ENCODE measurements around the gene PTPRR.

The PTPRR gene

DNA sequence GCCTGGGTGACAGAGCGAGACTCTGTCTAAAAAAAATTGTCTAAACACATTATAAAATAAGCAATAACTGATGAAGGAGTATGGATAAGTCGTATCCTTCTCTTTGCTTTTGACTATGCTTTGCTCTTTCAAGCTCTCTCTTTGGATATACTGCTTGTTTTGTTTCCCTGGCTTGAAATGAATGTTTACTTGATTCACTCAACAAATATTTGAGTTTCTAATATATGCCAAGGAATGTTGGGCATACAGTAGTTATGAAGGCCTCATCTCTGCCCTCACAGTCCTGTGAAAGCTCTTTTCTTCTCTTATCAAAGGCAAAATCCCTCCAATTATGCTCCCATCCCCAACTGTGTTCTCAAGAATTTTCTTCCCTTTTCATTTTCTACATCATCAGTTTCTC lies 123.5 kb downstream of the PTPRR start:
- Histone ChIP-seq H3K4me3 (ENCODE audit: low read depth, low read length) (no peak overlapping the region), H3K9ac (ENCODE audit: low read depth, low read length) (no peak overlapping the region), H3K4me1 (ENCODE audit: control insufficient read depth, insufficient read depth, low read length) (no peaks in the 10 kb centered on the region), H3K27ac (ENCODE audit: low read depth, low read length) (no peak overlapping the region), H3K9me3 (ENCODE audit: control insufficient read depth, insufficient read depth, low read length) (no peaks in the 10 kb centered on the region), H3K27me3 (ENCODE audit: control insufficient read depth, insufficient read depth, low read length) (no peaks in the 10 kb centered on the region), H3K36me3 (ENCODE audit: control insufficient read depth, insufficient read depth, low read length) (no peaks in the 10 kb centered on the region)

DNA sequence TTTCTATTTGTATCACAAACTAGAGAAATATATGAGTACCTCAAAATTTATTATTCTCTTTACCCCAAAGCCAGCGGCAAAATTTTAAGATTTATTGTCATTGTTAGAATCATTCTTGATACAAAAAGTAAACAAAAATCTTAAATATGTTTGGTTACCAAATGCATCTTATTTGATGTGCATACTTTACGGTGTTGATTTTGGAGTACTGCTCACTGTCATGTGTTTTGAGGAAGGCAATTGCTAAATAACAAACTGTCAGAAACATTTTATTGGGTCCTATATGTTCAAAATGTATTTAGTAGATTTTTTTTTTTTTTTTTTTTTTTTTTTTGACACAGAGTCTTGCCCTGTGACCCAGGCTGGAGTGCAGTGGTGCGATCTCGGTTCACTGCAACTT lies 124.9 kb downstream of the PTPRR start:
- no peak overlapping the region for H3K9ac ChIP-seq (ENCODE audit: low read depth, low read length)
- H3K9me3 ChIP-seq (ENCODE audit: control insufficient read depth, insufficient read depth, low read length): no peaks in the 10 kb centered on the region
- H3K4me3 ChIP-seq (ENCODE audit: low read depth, low read length): no peak overlapping the region
- H3K4me1 ChIP-seq (ENCODE audit: control insufficient read depth, insufficient read depth, low read length): no peaks in the 10 kb centered on the region
- no peaks in the 10 kb centered on the region for H3K36me3 ChIP-seq (ENCODE audit: control insufficient read depth, insufficient read depth, low read length)
- H3K27ac ChIP-seq (ENCODE audit: low read depth, low read length): no peak overlapping the region
- H3K27me3 ChIP-seq (ENCODE audit: control insufficient read depth, insufficient read depth, low read length): no peaks in the 10 kb centered on the region

DNA sequence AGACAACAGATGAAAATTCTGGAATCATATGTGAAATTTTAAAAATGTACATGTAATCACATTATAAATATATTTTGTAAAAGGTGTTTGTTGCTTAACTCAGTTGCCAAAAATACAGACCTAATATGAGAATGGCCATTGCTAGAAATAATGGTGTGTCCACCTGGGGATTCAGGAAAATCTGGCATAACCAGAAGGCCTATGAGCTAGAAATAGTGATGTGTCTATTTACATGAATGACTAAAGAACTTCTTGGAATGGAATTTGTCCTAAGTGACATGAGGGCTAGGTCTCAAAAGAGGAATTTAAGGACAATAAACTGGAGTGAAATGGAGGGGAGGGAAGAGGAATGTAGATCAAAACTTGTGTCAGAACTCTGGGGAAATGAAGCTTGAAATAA lies 126.4 kb downstream of the PTPRR start:
- H3K9me3 ChIP-seq (ENCODE audit: control insufficient read depth, insufficient read depth, low read length): no peaks in the 10 kb centered on the region
- no peaks in the 10 kb centered on the region for H3K27me3 ChIP-seq (ENCODE audit: control insufficient read depth, insufficient read depth, low read length)
- no peak overlapping the region for H3K9ac ChIP-seq (ENCODE audit: low read depth, low read length)
- H3K4me3 ChIP-seq (ENCODE audit: low read depth, low read length): no peak overlapping the region
- no peaks in the 10 kb centered on the region for H3K4me1 ChIP-seq (ENCODE audit: control insufficient read depth, insufficient read depth, low read length)
- H3K36me3 ChIP-seq (ENCODE audit: control insufficient read depth, insufficient read depth, low read length): no peaks in the 10 kb centered on the region
- H3K27ac ChIP-seq (ENCODE audit: low read depth, low read length): no peak overlapping the region

DNA sequence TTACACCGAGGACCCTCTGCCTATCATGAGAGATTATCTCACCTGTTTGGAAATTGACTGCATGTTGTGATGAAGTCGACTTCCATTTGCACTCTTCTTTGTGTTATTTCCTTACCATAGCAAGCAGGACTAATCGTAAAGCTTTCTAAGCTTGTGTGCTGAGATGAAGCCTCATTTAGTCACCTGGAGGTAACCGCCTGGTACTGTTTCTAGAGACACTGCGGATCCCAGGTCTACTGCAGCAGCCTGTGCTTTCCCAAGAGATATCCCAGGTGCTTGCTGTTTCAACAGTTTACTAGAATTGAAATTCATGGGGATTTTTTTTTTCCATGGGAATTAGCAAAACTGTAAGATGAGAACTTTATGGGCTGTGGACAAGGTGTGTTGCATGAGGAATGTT lies 131.8 kb downstream of the PTPRR start:
- Histone ChIP-seq H3K4me1 (ENCODE audit: control insufficient read depth, insufficient read depth, low read length) (peaks cover 7% of the 10 kb centered on the region), H3K9ac (ENCODE audit: low read depth, low read length) (no peak overlapping the region), H3K9me3 (ENCODE audit: control insufficient read depth, insufficient read depth, low read length) (no peaks in the 10 kb centered on the region), H3K36me3 (ENCODE audit: control insufficient read depth, insufficient read depth, low read length) (no peaks in the 10 kb centered on the region), H3K4me3 (ENCODE audit: low read depth, low read length) (no peak overlapping the region), H3K27me3 (ENCODE audit: control insufficient read depth, insufficient read depth, low read length) (no peaks in the 10 kb centered on the region), H3K27ac (ENCODE audit: low read depth, low read length) (no peak overlapping the region)

DNA sequence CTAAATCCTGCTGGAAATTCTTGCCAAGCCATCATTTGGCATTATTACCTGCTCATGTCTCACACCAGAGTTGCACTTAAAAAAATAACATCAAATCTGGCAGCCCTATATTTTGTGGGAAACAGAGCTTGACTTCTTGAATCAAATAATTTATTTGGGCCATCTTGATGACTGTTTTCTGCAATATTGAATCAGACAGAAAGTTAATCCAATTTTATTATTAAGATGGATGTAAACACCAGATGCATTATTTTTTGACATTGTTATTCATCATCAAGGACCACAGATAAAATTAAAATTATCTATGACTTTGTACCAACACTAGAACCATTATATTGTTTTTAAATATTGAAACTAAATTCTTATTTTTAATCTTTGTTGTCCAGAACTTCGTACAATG lies 132.9 kb downstream of the PTPRR start:
- Histone ChIP-seq H3K4me1 (ENCODE audit: control insufficient read depth, insufficient read depth, low read length) (peaks cover 7% of the 10 kb centered on the region), H3K9me3 (ENCODE audit: control insufficient read depth, insufficient read depth, low read length) (no peaks in the 10 kb centered on the region), H3K36me3 (ENCODE audit: control insufficient read depth, insufficient read depth, low read length) (no peaks in the 10 kb centered on the region), H3K27ac (ENCODE audit: low read depth, low read length) (no peak overlapping the region), H3K9ac (ENCODE audit: low read depth, low read length) (no peak overlapping the region), H3K27me3 (ENCODE audit: control insufficient read depth, insufficient read depth, low read length) (no peaks in the 10 kb centered on the region), H3K4me3 (ENCODE audit: low read depth, low read length) (no peak overlapping the region)

DNA sequence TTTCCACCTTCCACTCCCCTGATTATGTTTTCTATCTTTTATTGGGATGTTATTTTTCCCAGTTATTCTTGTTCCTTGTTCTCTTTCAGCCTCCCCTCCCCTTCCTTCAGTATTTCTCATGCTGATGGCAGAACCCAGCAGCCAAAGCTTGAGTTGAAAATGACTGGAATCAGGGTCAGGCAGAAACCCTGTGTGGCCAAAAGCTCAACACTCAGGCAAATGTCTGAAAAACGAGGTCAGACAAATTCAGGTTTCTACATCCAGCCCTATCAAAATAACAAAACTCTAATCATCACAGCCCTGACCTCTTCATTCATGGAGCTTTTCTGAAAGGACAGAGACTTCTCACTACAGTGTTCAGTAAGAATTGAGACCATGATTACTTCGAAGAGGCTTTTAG lies 134.6 kb downstream of the PTPRR start:
- peaks cover 7% of the 10 kb centered on the region for H3K4me1 ChIP-seq (ENCODE audit: control insufficient read depth, insufficient read depth, low read length)
- no peak overlapping the region for H3K27ac ChIP-seq (ENCODE audit: low read depth, low read length)
- H3K4me3 ChIP-seq (ENCODE audit: low read depth, low read length): no peak overlapping the region
- no peaks in the 10 kb centered on the region for H3K9me3 ChIP-seq (ENCODE audit: control insufficient read depth, insufficient read depth, low read length)
- no peaks in the 10 kb centered on the region for H3K27me3 ChIP-seq (ENCODE audit: control insufficient read depth, insufficient read depth, low read length)
- no peaks in the 10 kb centered on the region for H3K36me3 ChIP-seq (ENCODE audit: control insufficient read depth, insufficient read depth, low read length)
- no peak overlapping the region for H3K9ac ChIP-seq (ENCODE audit: low read depth, low read length)

DNA sequence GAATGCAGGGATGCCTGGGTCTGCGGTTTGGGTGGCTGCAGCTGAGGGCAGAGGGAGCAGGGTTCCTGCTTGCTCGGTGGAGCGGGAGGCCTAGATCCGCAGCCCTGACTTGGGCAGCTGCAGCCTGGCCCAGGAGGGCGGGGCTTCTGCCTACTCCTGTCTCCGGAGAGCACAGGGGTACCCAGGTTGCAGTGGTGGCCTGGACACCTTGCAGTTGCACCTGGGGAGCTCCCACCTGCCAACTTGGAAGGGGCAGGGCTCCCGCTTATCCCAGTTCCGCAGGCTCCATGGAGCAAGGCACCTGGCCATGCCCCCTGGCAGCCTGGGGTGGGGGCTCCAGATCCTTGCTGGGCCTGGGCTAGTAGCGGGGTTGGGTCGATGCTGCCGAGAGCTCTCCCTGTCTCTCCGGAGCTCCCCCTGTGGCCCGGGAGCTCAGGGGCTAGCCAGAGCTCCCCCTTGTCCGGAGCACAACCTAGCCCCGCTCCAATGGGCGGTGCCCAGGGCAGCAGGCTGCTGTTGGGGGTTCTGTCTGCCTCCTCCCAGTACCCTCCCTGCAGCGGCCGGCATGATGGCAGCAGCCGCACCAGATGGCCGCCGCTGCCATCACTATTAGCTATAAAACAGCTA lies 136.4 kb downstream of the PTPRR start:
- no peaks in the 10 kb centered on the region for H3K9me3 ChIP-seq (ENCODE audit: control insufficient read depth, insufficient read depth, low read length)
- H3K4me3 ChIP-seq (ENCODE audit: low read depth, low read length): no peak overlapping the region
- H3K27ac ChIP-seq (ENCODE audit: low read depth, low read length): no peak overlapping the region
- no peak overlapping the region for H3K9ac ChIP-seq (ENCODE audit: low read depth, low read length)
- H3K27me3 ChIP-seq (ENCODE audit: control insufficient read depth, insufficient read depth, low read length): no peaks in the 10 kb centered on the region
- no peaks in the 10 kb centered on the region for H3K36me3 ChIP-seq (ENCODE audit: control insufficient read depth, insufficient read depth, low read length)
- peaks cover 7% of the 10 kb centered on the region for H3K4me1 ChIP-seq (ENCODE audit: control insufficient read depth, insufficient read depth, low read length)

DNA sequence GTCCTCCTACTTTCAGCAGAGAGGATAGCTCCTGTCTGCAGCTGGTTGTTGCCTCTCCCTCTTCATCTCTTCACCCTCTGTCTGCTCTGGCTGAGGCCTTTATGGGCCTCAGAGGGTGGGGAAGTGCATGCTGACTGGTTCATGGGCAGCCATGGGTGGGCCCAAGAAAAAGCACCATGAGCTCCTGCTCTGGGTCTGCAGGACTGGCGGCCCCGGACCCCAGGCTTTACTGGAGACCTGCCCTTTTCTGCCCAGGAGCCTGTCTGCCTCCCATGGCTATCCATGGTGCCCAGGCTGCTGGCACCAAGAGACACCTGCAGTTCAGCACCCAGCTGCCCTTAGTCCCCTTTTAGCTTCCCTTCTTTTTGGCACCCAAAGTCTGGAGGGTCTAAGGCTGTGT lies 137.1 kb downstream of the PTPRR start:
- Histone ChIP-seq H3K9ac (ENCODE audit: low read depth, low read length) (no peak overlapping the region), H3K9me3 (ENCODE audit: control insufficient read depth, insufficient read depth, low read length) (no peaks in the 10 kb centered on the region), H3K36me3 (ENCODE audit: control insufficient read depth, insufficient read depth, low read length) (no peaks in the 10 kb centered on the region), H3K4me1 (ENCODE audit: control insufficient read depth, insufficient read depth, low read length) (peaks cover 7% of the 10 kb centered on the region), H3K27ac (ENCODE audit: low read depth, low read length) (no peak overlapping the region), H3K4me3 (ENCODE audit: low read depth, low read length) (no peak overlapping the region), H3K27me3 (ENCODE audit: control insufficient read depth, insufficient read depth, low read length) (no peaks in the 10 kb centered on the region)

DNA sequence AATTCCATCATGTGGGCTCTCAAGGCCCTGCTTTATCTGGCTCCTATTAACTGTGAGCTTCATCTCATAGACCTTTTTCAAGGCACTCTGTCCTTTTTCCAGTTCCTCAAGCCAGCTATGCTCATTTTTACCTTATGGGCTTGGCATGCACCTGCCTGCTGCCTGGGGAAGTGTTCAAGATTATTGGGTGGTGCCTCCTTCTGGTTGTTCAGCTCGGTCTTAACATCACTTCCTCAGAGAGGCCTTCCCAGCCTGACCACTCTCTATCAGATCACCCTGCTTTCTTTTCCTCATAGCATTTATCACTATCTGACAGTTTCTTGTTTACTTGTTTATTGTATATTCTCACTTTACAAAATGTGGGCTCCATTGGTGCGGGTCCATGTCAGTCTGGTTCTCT lies 141.3 kb downstream of the PTPRR start:
- Histone ChIP-seq H3K27ac (ENCODE audit: low read depth, low read length) (no peak overlapping the region), H3K4me3 (ENCODE audit: low read depth, low read length) (no peak overlapping the region), H3K9me3 (ENCODE audit: control insufficient read depth, insufficient read depth, low read length) (no peaks in the 10 kb centered on the region), H3K4me1 (ENCODE audit: control insufficient read depth, insufficient read depth, low read length) (no peaks in the 10 kb centered on the region), H3K36me3 (ENCODE audit: control insufficient read depth, insufficient read depth, low read length) (no peaks in the 10 kb centered on the region), H3K27me3 (ENCODE audit: control insufficient read depth, insufficient read depth, low read length) (no peaks in the 10 kb centered on the region), H3K9ac (ENCODE audit: low read depth, low read length) (no peak overlapping the region)

DNA sequence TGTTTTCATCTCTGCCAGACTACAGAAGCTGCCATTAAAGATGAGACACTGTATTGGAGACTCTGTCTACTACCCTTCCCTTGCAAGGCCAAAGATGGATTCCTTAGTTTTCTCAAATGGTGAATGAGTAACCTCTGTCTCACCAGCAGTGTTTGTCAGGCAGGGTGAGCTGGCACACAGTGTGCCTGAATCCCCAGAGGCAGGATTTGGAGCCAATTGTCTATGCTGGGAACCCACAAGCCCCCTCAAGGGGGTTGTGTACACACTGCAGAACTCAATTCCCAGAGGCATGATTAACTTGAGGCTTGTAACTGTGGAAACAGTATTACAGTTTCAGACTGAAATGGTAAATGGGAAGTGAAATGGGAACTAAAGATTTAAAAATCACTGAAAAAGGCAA lies 146.5 kb downstream of the PTPRR start:
- Histone ChIP-seq H3K9ac (ENCODE audit: low read depth, low read length) (no peak overlapping the region), H3K4me1 (ENCODE audit: control insufficient read depth, insufficient read depth, low read length) (no peaks in the 10 kb centered on the region), H3K27me3 (ENCODE audit: control insufficient read depth, insufficient read depth, low read length) (no peaks in the 10 kb centered on the region), H3K4me3 (ENCODE audit: low read depth, low read length) (no peak overlapping the region), H3K9me3 (ENCODE audit: control insufficient read depth, insufficient read depth, low read length) (no peaks in the 10 kb centered on the region), H3K27ac (ENCODE audit: low read depth, low read length) (no peak overlapping the region), H3K36me3 (ENCODE audit: control insufficient read depth, insufficient read depth, low read length) (no peaks in the 10 kb centered on the region)

DNA sequence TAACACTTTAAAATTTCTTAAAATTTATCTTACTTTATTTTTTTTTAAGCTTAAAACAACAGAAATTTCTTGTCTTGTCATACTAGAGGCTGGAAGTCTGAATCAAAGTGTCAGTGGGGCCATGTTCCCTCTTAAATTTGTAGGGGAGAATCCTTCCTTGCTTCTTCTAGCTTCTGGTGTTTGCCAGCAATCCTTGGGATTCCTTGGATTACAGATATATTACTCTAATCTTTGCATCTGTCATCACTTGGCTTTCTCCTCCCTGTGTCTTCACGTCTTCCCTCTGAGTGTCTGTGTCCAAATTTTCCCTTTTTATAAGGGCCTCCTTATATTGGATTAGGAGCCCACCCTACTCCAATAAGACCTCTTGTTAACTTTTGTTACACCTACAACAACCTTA lies 147.7 kb downstream of the PTPRR start:
- no peak overlapping the region for H3K9ac ChIP-seq (ENCODE audit: low read depth, low read length)

DNA sequence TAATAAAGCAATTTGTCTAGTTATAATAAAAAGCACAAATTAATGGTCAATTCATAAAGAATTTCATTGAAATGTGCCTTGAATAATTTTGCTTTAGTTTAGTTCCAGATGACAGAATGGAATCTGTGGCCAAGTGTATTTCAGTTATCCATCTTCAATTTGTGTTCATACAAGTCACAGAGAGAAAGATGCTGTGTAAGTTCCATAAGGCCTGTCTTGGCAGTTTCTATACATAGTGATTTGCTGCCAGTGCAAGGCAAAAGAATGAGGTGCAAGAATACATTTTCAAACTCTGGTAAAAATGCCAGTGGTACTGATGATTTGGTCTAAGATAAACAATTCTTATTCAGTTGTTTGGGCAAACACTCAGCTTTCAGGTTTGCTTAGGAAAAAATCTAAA lies 149.0 kb downstream of the PTPRR start:
- no peaks in the 10 kb centered on the region for H3K36me3 ChIP-seq (ENCODE audit: control insufficient read depth, insufficient read depth, low read length)
- H3K4me1 ChIP-seq (ENCODE audit: control insufficient read depth, insufficient read depth, low read length): no peaks in the 10 kb centered on the region
- no peak overlapping the region for H3K27ac ChIP-seq (ENCODE audit: low read depth, low read length)
- H3K4me3 ChIP-seq (ENCODE audit: low read depth, low read length): no peak overlapping the region
- no peaks in the 10 kb centered on the region for H3K27me3 ChIP-seq (ENCODE audit: control insufficient read depth, insufficient read depth, low read length)
- H3K9me3 ChIP-seq (ENCODE audit: control insufficient read depth, insufficient read depth, low read length): no peaks in the 10 kb centered on the region
- H3K9ac ChIP-seq (ENCODE audit: low read depth, low read length): no peak overlapping the region

More for the DNA sequence above, 147.7 kb downstream of the PTPRR start:
- Histone ChIP-seq H3K27me3 (ENCODE audit: control insufficient read depth, insufficient read depth, low read length) (no peaks in the 10 kb centered on the region), H3K4me3 (ENCODE audit: low read depth, low read length) (no peak overlapping the region), H3K4me1 (ENCODE audit: control insufficient read depth, insufficient read depth, low read length) (no peaks in the 10 kb centered on the region), H3K9me3 (ENCODE audit: control insufficient read depth, insufficient read depth, low read length) (no peaks in the 10 kb centered on the region), H3K27ac (ENCODE audit: low read depth, low read length) (no peak overlapping the region), H3K36me3 (ENCODE audit: control insufficient read depth, insufficient read depth, low read length) (no peaks in the 10 kb centered on the region)

Data from HUES48 (cell line).